GM21717 (cell line): ENCODE measurements around the gene ARRDC5.
A peak's percentile ranks its signal among the peaks of the same experiment; 100 is the strongest.
"Not testable (repeated sequence)": the region's sequence is repeated elsewhere in the genome, so short reads cannot be mapped to it uniquely, and the experiment has no call there.

Experiments used
- ATAC-seq: cut with Tn5 transposase; IDR thresholded peaks from one replicate; pipeline ENCODE4 v1.9.1; 2021; ENCODE audit warnings: mild to moderate bottlenecking, moderate library complexity; ENCODE audit not compliant: unreplicated experiment

The ARRDC5 gene

GRCh38 chr19:4871711-4872110 is 31.0 kb downstream of the ARRDC5 start:
- ATAC-seq: no peak

- ATAC-seq: no peak
These were observed 32.5 kb downstream of the ARRDC5 start for GRCh38 chr19:4870025-4870700.

- ATAC-seq: no peak
These were observed 34.3 kb downstream of the ARRDC5 start for GRCh38 chr19:4868286-4868834.

- peak; percentile 65 for ATAC-seq
These were observed 35.0 kb downstream of the ARRDC5 start, which contains the start of gene PLIN3 for GRCh38 chr19:4867534-4868285. PLIN3 (minus strand) TSS chr19:4867667; CDS start chr19:4861394, 6,273 bp downstream.

GRCh38 chr19:4866595-4867424 is 35.9 kb downstream of the ARRDC5 start:
- no peak for ATAC-seq

- ATAC-seq: no peak
These were observed 41.5 kb downstream of the ARRDC5 start for GRCh38 chr19:4861147-4861546.

GRCh38 chr19:4859697-4860096 is 43.0 kb downstream of the ARRDC5 start:
- ATAC-seq: no peak

GRCh38 chr19:4856468-4856867 is 46.2 kb downstream of the ARRDC5 start:
- not testable (repeated sequence) for ATAC-seq

- not testable (repeated sequence) for ATAC-seq
These were observed 49.2 kb downstream of the ARRDC5 start for GRCh38 chr19:4853506-4853905.

GRCh38 chr19:4852484-4852883 is 50.2 kb downstream of the ARRDC5 start:
- ATAC-seq: no peak

- no peak for ATAC-seq
These were observed 51.0 kb downstream of the ARRDC5 start for GRCh38 chr19:4851551-4852290.

GRCh38 chr19:4849019-4849418 is 53.7 kb downstream of the ARRDC5 start:
- ATAC-seq: no peak

GRCh38 chr19:4847190-4847973 is 55.3 kb downstream of the ARRDC5 start:
- no peak for ATAC-seq

- not testable (repeated sequence) for ATAC-seq
These were observed 56.7 kb downstream of the ARRDC5 start for GRCh38 chr19:4845975-4846374.

GRCh38 chr19:4844348-4845179 is 58.1 kb downstream of the ARRDC5 start:
- ATAC-seq: no peak

- ATAC-seq: no peak
These were observed 59.1 kb downstream of the ARRDC5 start for GRCh38 chr19:4843647-4843965.
